HL-60 (cell line): ENCODE results near the gene LRP8.

ENCODE experiments used
- DNase-seq, 2 experiments: peaks; one replicate each; pipeline ENCODE4 v3.0.0-alpha.2; 2010 to 2020; ENCODE audit warnings: low read depth in 1 of 2, low spot score in 1 of 2
- H3K27ac ChIP-seq: fragments of 250-450 bp; sonication (Bioruptor Pico); replicated peaks from 2 replicates; pipeline ENCODE4 v1.5.1; 2020; ENCODE audit warnings: mild to moderate bottlenecking, moderate library complexity
- H3K27me3 ChIP-seq: fragments of 250-450 bp; sonication (Bioruptor Pico); 2 replicates; pipeline ENCODE4 v1.5.1; 2021; ENCODE audit warnings: mild to moderate bottlenecking, moderate library complexity; ENCODE audit not compliant: insufficient read depth, poor library complexity, severe bottlenecking
- H3K4me3 ChIP-seq: replicated peaks from 2 replicates; pipeline ENCODE4 v1.5.1; 2011; ENCODE audit warnings: mild to moderate bottlenecking, control low read depth, low read length; ENCODE audit not compliant: insufficient read depth
- CTCF ChIP-seq: IDR thresholded peaks from one replicate; pipeline ENCODE4 v1.5.1; 2011; ENCODE audit warnings: low read length, control low read depth, inconsistent platforms; ENCODE audit not compliant: insufficient read depth
- GABPA ChIP-seq: IDR thresholded peaks from 2 replicates; pipeline ENCODE4 v1.6.1; 2012; ENCODE audit warnings: low read depth
- POLR2AphosphoS5 ChIP-seq: IDR thresholded peaks from 2 replicates; pipeline ENCODE4 v1.6.1; 2012; ENCODE audit warnings: low read depth
- REST ChIP-seq: IDR thresholded peaks from 2 replicates; pipeline ENCODE4 v1.6.1; 2012; ENCODE audit warnings: low read depth; ENCODE audit not compliant: insufficient replicate concordance
- SPI1 ChIP-seq: IDR thresholded peaks from 2 replicates; pipeline ENCODE4 v1.6.1; 2012; ENCODE audit warnings: low read depth, mild to moderate bottlenecking, borderline replicate concordance

The LRP8 gene

GRCh38 chr1:53281133-53281532, 46.7 kb downstream of the LRP8 start:
- no peak for DNase-seq
- no peak overlapping the region for H3K4me3 ChIP-seq
- H3K27ac ChIP-seq: no peak overlapping the region
- TF ChIP-seq REST (no peak), CTCF (no peak), POLR2AphosphoS5 (no peak), GABPA (no peak), SPI1 (no peak)
- H3K27me3 ChIP-seq: no peaks in the 10 kb centered on the region

- no peak for DNase-seq
- H3K27me3 ChIP-seq: no peaks in the 10 kb centered on the region
- no peak overlapping the region for H3K27ac ChIP-seq
- no peak overlapping the region for H3K4me3 ChIP-seq
- TF ChIP-seq POLR2AphosphoS5: no peak
- TF ChIP-seq GABPA: no peak
- TF ChIP-seq REST: no peak
- TF ChIP-seq SPI1: no peak
- no peak for TF ChIP-seq CTCF
Measured at GRCh38 chr1:53280496-53280895, 47.4 kb downstream of the LRP8 start.

GRCh38 chr1:53279296-53280200, 48.3 kb downstream of the LRP8 start:
- DNase-seq: no peak
- Histone ChIP-seq H3K27me3 (no peaks in the 10 kb centered on the region), H3K27ac (no peak overlapping the region), H3K4me3 (no peak overlapping the region)
- TF ChIP-seq CTCF: no peak
- no peak for TF ChIP-seq POLR2AphosphoS5
